Keratinocyte (primary cell): Measurements from ENCODE around the gene SS18. TPM values are rescaled to one million over a fixed set of nuclear protein-coding genes. Genes with fewer than 3 reads are reported as not detected.

Experiments used
- DNase-seq: peaks from one replicate; pipeline ENCODE4 v3.0.0-alpha.2; 2011; ENCODE audit warnings: low read depth, missing footprints, low spot score
- FAIRE-seq: peaks from 2 replicates; lab custom pipeline; 2011; peaks lifted over from hg19 to GRCh38; lab: Jason Lieb, UNC
- H2AFZ ChIP-seq: 2 replicates; pipeline ENCODE4 v1.6.0; 2012; ENCODE audit warnings: low read length, control low read depth, inconsistent platforms; ENCODE audit not compliant: control insufficient read depth
- H3K27ac ChIP-seq: 2 replicates; pipeline ENCODE4 v1.5.1; 2011; ENCODE audit warnings: low read length; ENCODE audit not compliant: control insufficient read depth, insufficient read depth
- H3K27me3 ChIP-seq: 3 replicates; pipeline ENCODE4 v1.6.0; 2011; ENCODE audit warnings: low read length; ENCODE audit not compliant: control insufficient read depth, insufficient read depth; ENCODE audit errors: extremely low read depth
- H3K36me3 ChIP-seq, 2 experiments: 2 replicates in 1 of 2; 3 replicates in 1 of 2; pipeline ENCODE4 v1.5.1; 2011; ENCODE audit warnings: low read length in 2 of 2, mild to moderate bottlenecking in 1 of 2; ENCODE audit not compliant: control insufficient read depth in 2 of 2, insufficient read depth in 2 of 2; ENCODE audit errors: extremely low read depth in 1 of 2
- H3K4me1 ChIP-seq: 3 replicates; pipeline ENCODE4 v1.5.1; 2011; ENCODE audit warnings: low read length; ENCODE audit not compliant: control insufficient read depth, insufficient read depth; ENCODE audit errors: extremely low read depth
- H3K4me2 ChIP-seq: 3 replicates; pipeline ENCODE4 v1.6.0; 2011; ENCODE audit warnings: low read depth, low read length; ENCODE audit not compliant: control insufficient read depth, insufficient read depth; ENCODE audit errors: extremely low read depth
- H3K4me3 ChIP-seq, 3 experiments: fragments of 200-600 bp in 1 of 3; sonication (generic) in 1 of 3; 2 replicates in 2 of 3; 3 replicates in 1 of 3; pipeline ENCODE4 v1.5.1; 2011 to 2016; ENCODE audit warnings: low read length in 3 of 3, mild to moderate bottlenecking in 3 of 3, control low read depth in 2 of 3, inconsistent platforms in 1 of 3, low read depth in 1 of 3, mixed read lengths in 1 of 3, mixed run types in 1 of 3, moderate library complexity in 1 of 3; ENCODE audit not compliant: control insufficient read depth in 2 of 3, insufficient read depth in 2 of 3; ENCODE audit errors: extremely low read depth in 1 of 3
- H3K79me2 ChIP-seq: 2 replicates; pipeline ENCODE4 v1.6.0; 2012; ENCODE audit warnings: low read length; ENCODE audit not compliant: control insufficient read depth, insufficient read depth
- H3K9ac ChIP-seq: 3 replicates; pipeline ENCODE4 v1.6.0; 2011; ENCODE audit warnings: low read length; ENCODE audit not compliant: control insufficient read depth, insufficient read depth; ENCODE audit errors: extremely low read depth
- H3K9me1 ChIP-seq: 3 replicates; pipeline ENCODE4 v1.6.0; 2011; ENCODE audit warnings: low read length; ENCODE audit not compliant: control insufficient read depth, insufficient read depth; ENCODE audit errors: extremely low read depth
- H3K9me3 ChIP-seq: 2 replicates; pipeline ENCODE4 v1.5.1; 2012; ENCODE audit warnings: low read depth, low read length; ENCODE audit not compliant: control insufficient read depth
- H4K20me1 ChIP-seq: 3 replicates; pipeline ENCODE4 v1.6.0; 2011; ENCODE audit warnings: low read length; ENCODE audit not compliant: control insufficient read depth, insufficient read depth; ENCODE audit errors: extremely low read depth
- CTCF ChIP-seq, 3 experiments: IDR thresholded peaks in 1 of 3; conservative IDR thresholded peaks in 1 of 3; optimal IDR thresholded peaks in 1 of 3; 2 replicates in 2 of 3; 3 replicates in 1 of 3; pipeline versions ENCODE3 to v1.5.1; 2011; ENCODE audit warnings: low read length in 3 of 3, mild to moderate bottlenecking in 3 of 3, moderate library complexity in 2 of 3, control low read depth in 1 of 3, inconsistent platforms in 1 of 3; ENCODE audit not compliant: insufficient read depth in 2 of 3; ENCODE audit errors: extremely low read depth in 1 of 3
- EZH2 ChIP-seq: IDR thresholded peaks from one replicate; pipeline ENCODE4 v1.6.1; 2012; ENCODE audit warnings: inconsistent platforms, mild to moderate bottlenecking, low read length, moderate library complexity
- dilution Hi-C: fragments of 300-500 bp; cut with MboI; formaldehyde crosslinking; loops from one replicate; pipeline ENCODE4 v1.7.0; 2020; ENCODE audit warnings: low sequenced_read_pairs; ENCODE audit not compliant: extremely low pct_ligation_motif_present
- polyA plus RNA-seq, 5 experiments: library from polyadenylated mRNA; depleted of rRNA in 3 of 5; stranded (reverse) in 3 of 5; stranded (forward) in 1 of 5; unstranded in 1 of 5; fragments of >200 nt; gene quantifications; 1 replicate in 1 of 5; 2 replicates in 3 of 5; 3 replicates in 1 of 5; pipeline versions ENCODE4 v1.2.1 to v1.2.3, GENCODE V29; 2011 to 2012; ENCODE audit warnings: missing spikeins in 2 of 5, low read depth in 1 of 5, low replicate concordance in 1 of 5

The SS18 gene
- polyA plus RNA-seq, 1 donor (not counting 4 experiments of a cell fraction or from before 2014, with no cell fraction given), result 140 TPM

GRCh38 chr18:26074246-26074645 lies 16.2 kb downstream of the SS18 start:
- Histone ChIP-seq H3K4me3 (no peak overlapping the region), H3K4me1 (no peaks in the 10 kb centered on the region), H2AFZ (no peak overlapping the region), H3K4me2 (no peak overlapping the region), H3K27me3 (no peaks in the 10 kb centered on the region), H3K9me1 (no peaks in the 10 kb centered on the region), H3K79me2 (peaks cover 61% of the 10 kb centered on the region), H3K9me3 (no peaks in the 10 kb centered on the region), H3K36me3 (peaks cover 3 to 10% of the 10 kb centered on the region in 2 experiments), H4K20me1 (peaks cover 3% of the 10 kb centered on the region), H3K27ac (no peak overlapping the region), H3K9ac (no peak overlapping the region)
- no peak for FAIRE-seq
- TF ChIP-seq EZH2 (no peak), CTCF (optimal IDR thresholded peaks at IDR 0.05 in 1 of 3, IDR thresholded peaks at IDR 0.05 in 1 of 3, conservative IDR thresholded peaks at IDR 0.05 in 1 of 3; ENCODE audit: extremely low read depth in 1 of 3, insufficient read depth in 2 of 3, low read length in 3 of 3) (no peak)
- DNase-seq, result no peak
- dilution Hi-C loops, result no loop called here

- peaks cover 3 to 10% of the 10 kb centered on the region in 2 experiments for H3K36me3 ChIP-seq
- DNase-seq, result no peak
- no peaks in the 10 kb centered on the region for H3K9me3 ChIP-seq
- dilution Hi-C loops, result no loop called here
- H3K4me1 ChIP-seq, result no peaks in the 10 kb centered on the region
- peaks cover 3% of the 10 kb centered on the region for H4K20me1 ChIP-seq
- no peak for TF ChIP-seq EZH2
- TF ChIP-seq CTCF (optimal IDR thresholded peaks at IDR 0.05 in 1 of 3, IDR thresholded peaks at IDR 0.05 in 1 of 3, conservative IDR thresholded peaks at IDR 0.05 in 1 of 3; ENCODE audit: extremely low read depth in 1 of 3, insufficient read depth in 2 of 3, low read length in 3 of 3), result no peak
- H3K27me3 ChIP-seq, result no peaks in the 10 kb centered on the region
- peaks cover 56% of the 10 kb centered on the region for H3K79me2 ChIP-seq
- H3K9ac ChIP-seq, result no peak overlapping the region
- no peak for FAIRE-seq
- no peak overlapping the region for H2AFZ ChIP-seq
- no peak overlapping the region for H3K4me3 ChIP-seq
- H3K4me2 ChIP-seq, result no peak overlapping the region
- no peak overlapping the region for H3K27ac ChIP-seq
- H3K9me1 ChIP-seq, result no peaks in the 10 kb centered on the region
Observed at GRCh38 chr18:26073758-26074157, 16.7 kb downstream of the SS18 start.
